ENCODE data around the gene IRX2.

Gene IRX2

DNA sequence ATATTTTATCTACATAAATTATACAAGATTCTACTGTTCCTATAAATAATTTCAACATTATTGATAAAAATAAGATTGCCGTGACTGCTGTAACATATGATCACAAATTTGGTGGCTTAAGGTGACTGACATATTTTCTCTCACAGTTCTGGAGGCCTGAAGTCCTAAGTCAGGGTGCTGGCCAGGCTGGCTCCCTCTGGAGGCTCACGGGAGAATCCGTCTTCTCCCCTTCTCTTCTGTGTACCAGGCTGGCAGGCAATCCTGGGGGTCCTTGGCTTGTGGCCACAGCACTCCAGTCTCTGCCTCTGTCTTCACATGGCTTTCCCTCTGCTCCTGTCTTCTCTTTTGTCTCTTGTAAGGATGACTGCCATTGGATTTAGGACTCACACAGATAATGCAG, 31.7 kb upstream of the IRX2 start:
- H3K14ac ChIP-seq (ENCODE audit: low read length in 2 of 2) = no peak overlapping the region
- no peak overlapping the region for H3K4me3 ChIP-seq (ENCODE audit: insufficient read depth in 1 of 2, low read depth in 1 of 2, low read length in 2 of 2)
- no peak overlapping the region for H2BK12ac ChIP-seq (ENCODE audit: low read length in 2 of 2)
- H3K9ac ChIP-seq (ENCODE audit: low read length) = no peak overlapping the region
- H3K4ac ChIP-seq (ENCODE audit: low read depth in 1 of 2, low read length in 2 of 2) = no peak overlapping the region
- no peaks in the 10 kb centered on the region for H3K36me3 ChIP-seq (ENCODE audit: control insufficient read depth in 1 of 2, insufficient read depth in 2 of 2, low read depth in 1 of 2, low read length in 2 of 2)
- DNase-seq = no peak
- H2BK5ac ChIP-seq (ENCODE audit: low read depth, low read length, poor library complexity, severe bottlenecking) = no peak overlapping the region
- H3K79me1 ChIP-seq (replicated peaks; ENCODE audit: low read length, poor library complexity, severe bottlenecking) = no peaks in the 10 kb centered on the region
- H2BK120ac ChIP-seq (ENCODE audit: low read depth, low read length) = no peak overlapping the region
- WGBS = 70% methylated on average over 3 of the region's 3 CpGs
- no peaks in the 10 kb centered on the region for H3K27me3 ChIP-seq (ENCODE audit: control insufficient read depth in 1 of 2, insufficient read depth in 1 of 2, low read length in 2 of 2)
- H3K23ac ChIP-seq (ENCODE audit: low read length in 2 of 2) = no peak overlapping the region
- H2AK5ac ChIP-seq (ENCODE audit: low read length, severe bottlenecking) = no peak overlapping the region
- H3K27ac ChIP-seq (ENCODE audit: low read length, poor library complexity, severe bottlenecking) = no peak overlapping the region
- no peak overlapping the region for H4K8ac ChIP-seq (ENCODE audit: low read length)
- no peak overlapping the region for H4K91ac ChIP-seq (ENCODE audit: low read length)
- H2AFZ ChIP-seq (ENCODE audit: low read depth, low read length) = no peak overlapping the region
- no peak overlapping the region for H3K18ac ChIP-seq (ENCODE audit: low read depth in 1 of 2, low read length in 2 of 2)
- no peak overlapping the region for H2BK15ac ChIP-seq (ENCODE audit: low read depth, poor library complexity, severe bottlenecking)
- no peaks in the 10 kb centered on the region for H3K4me1 ChIP-seq (ENCODE audit: control insufficient read depth, insufficient read depth, low read depth, low read length)
- peaks cover 12% of the 10 kb centered on the region for H3K9me3 ChIP-seq (ENCODE audit: control insufficient read depth, low read length)
- no peak overlapping the region for H3K4me2 ChIP-seq (ENCODE audit: low read length, poor library complexity, severe bottlenecking)

DNA sequence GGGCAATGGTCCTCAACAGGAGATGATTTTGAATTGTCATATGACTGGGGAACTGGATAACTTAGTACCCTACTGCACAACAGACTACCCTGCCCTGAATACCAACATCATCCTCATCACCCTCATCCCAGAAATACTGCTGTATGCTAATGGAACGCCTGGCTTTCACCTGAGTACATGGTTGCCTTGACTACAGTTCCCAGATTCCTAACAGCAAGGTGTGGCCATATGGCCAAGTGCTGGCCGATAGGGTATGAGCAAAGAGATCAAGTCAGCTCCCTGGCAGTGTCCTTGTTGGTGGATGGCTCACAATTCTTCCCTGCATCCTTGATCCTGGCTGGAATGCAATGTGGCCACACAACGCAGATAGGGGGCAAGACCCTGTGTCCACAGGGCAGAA, 31.2 kb upstream of the IRX2 start:
- H4K8ac ChIP-seq (ENCODE audit: low read length) = no peak overlapping the region
- no peak overlapping the region for H3K27ac ChIP-seq (ENCODE audit: low read length, poor library complexity, severe bottlenecking)
- DNase-seq = no peak
- no peaks in the 10 kb centered on the region for H3K36me3 ChIP-seq (ENCODE audit: control insufficient read depth in 1 of 2, insufficient read depth in 2 of 2, low read depth in 1 of 2, low read length in 2 of 2)
- H3K9ac ChIP-seq (ENCODE audit: low read length) = no peak overlapping the region
- no peak overlapping the region for H3K18ac ChIP-seq (ENCODE audit: low read depth in 1 of 2, low read length in 2 of 2)
- H3K9me3 ChIP-seq (ENCODE audit: control insufficient read depth, low read length) = peaks cover 12% of the 10 kb centered on the region
- H3K4me1 ChIP-seq (ENCODE audit: control insufficient read depth, insufficient read depth, low read depth, low read length) = no peaks in the 10 kb centered on the region
- no peak overlapping the region for H2BK15ac ChIP-seq (ENCODE audit: low read depth, poor library complexity, severe bottlenecking)
- H2BK5ac ChIP-seq (ENCODE audit: low read depth, low read length, poor library complexity, severe bottlenecking) = no peak overlapping the region
- H3K27me3 ChIP-seq (ENCODE audit: control insufficient read depth in 1 of 2, insufficient read depth in 1 of 2, low read length in 2 of 2) = no peaks in the 10 kb centered on the region
- no peak overlapping the region for H3K4me2 ChIP-seq (ENCODE audit: low read length, poor library complexity, severe bottlenecking)
- no peaks in the 10 kb centered on the region for H3K79me1 ChIP-seq (replicated peaks; ENCODE audit: low read length, poor library complexity, severe bottlenecking)
- WGBS = 72% methylated on average over 3 of the region's 3 CpGs
- no peak overlapping the region for H3K4me3 ChIP-seq (ENCODE audit: insufficient read depth in 1 of 2, low read depth in 1 of 2, low read length in 2 of 2)
- H2AFZ ChIP-seq (ENCODE audit: low read depth, low read length) = no peak overlapping the region
- no peak overlapping the region for H3K23ac ChIP-seq (ENCODE audit: low read length in 2 of 2)
- H4K91ac ChIP-seq (ENCODE audit: low read length) = no peak overlapping the region
- no peak overlapping the region for H2BK12ac ChIP-seq (ENCODE audit: low read length in 2 of 2)
- no peak overlapping the region for H3K4ac ChIP-seq (ENCODE audit: low read depth in 1 of 2, low read length in 2 of 2)
- H2AK5ac ChIP-seq (ENCODE audit: low read length, severe bottlenecking) = no peak overlapping the region
- H2BK120ac ChIP-seq (ENCODE audit: low read depth, low read length) = no peak overlapping the region
- no peak overlapping the region for H3K14ac ChIP-seq (ENCODE audit: low read length in 2 of 2)

DNA sequence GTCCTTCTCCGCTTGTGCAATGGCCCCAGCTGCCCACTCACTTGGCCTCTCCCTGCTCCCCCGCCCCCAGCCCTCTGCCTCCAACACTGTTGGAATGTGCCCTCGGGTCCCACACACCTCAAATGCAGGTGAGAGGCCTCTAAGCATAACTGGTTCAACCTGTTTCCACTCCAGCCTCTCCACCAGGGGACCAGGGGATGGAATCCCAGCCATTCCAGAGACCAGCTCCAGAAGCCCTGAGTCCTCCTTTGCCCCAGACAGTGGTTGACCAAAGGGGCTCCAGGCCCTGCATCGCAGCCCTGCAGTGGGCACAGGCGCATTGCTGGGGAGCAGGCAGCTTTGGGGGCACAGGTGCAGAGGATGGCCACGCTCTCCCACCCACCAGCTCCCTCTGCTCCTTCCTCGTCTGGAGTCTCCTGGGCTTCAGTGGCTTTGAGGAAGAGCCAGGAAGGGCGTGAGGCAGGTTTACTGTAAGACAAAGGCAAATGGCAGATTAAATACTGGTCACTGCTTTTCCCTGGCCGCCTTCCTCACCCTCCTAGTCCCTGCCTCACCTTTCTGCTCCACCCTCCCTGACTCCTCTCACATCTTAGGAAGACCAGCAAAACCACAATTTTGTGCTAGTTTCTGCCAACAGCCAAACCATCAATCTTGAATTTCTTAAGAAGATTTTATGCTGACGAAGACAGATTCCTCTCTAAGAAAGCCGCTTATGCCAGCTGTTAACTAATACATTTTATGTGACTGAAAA, 29.1 kb upstream of the IRX2 start:
- DNase-seq = no peak
- H3K23ac ChIP-seq (ENCODE audit: low read length in 2 of 2) = no peak overlapping the region
- no peak overlapping the region for H2BK12ac ChIP-seq (ENCODE audit: low read length in 2 of 2)
- WGBS = 60% methylated on average over 7 of the region's 11 CpGs
- H3K4me1 ChIP-seq (ENCODE audit: control insufficient read depth, insufficient read depth, low read depth, low read length) = no peaks in the 10 kb centered on the region
- no peak overlapping the region for H3K4me3 ChIP-seq (ENCODE audit: insufficient read depth in 1 of 2, low read depth in 1 of 2, low read length in 2 of 2)
- no peak overlapping the region for H3K14ac ChIP-seq (ENCODE audit: low read length in 2 of 2)
- no peak overlapping the region for H3K9ac ChIP-seq (ENCODE audit: low read length)
- H3K9me3 ChIP-seq (ENCODE audit: control insufficient read depth, low read length) = peaks cover 4% of the 10 kb centered on the region
- no peak overlapping the region for H3K4ac ChIP-seq (ENCODE audit: low read depth in 1 of 2, low read length in 2 of 2)
- no peak overlapping the region for H2BK5ac ChIP-seq (ENCODE audit: low read depth, low read length, poor library complexity, severe bottlenecking)
- H2BK120ac ChIP-seq (ENCODE audit: low read depth, low read length) = no peak overlapping the region
- no peaks in the 10 kb centered on the region for H3K79me1 ChIP-seq (replicated peaks; ENCODE audit: low read length, poor library complexity, severe bottlenecking)
- H2AK5ac ChIP-seq (ENCODE audit: low read length, severe bottlenecking) = no peak overlapping the region
- no peak overlapping the region for H4K8ac ChIP-seq (ENCODE audit: low read length)
- H2AFZ ChIP-seq (ENCODE audit: low read depth, low read length) = no peak overlapping the region
- H4K91ac ChIP-seq (ENCODE audit: low read length) = no peak overlapping the region
- H3K36me3 ChIP-seq (ENCODE audit: control insufficient read depth in 1 of 2, insufficient read depth in 2 of 2, low read depth in 1 of 2, low read length in 2 of 2) = no peaks in the 10 kb centered on the region
- no peak overlapping the region for H3K4me2 ChIP-seq (ENCODE audit: low read length, poor library complexity, severe bottlenecking)
- H3K27me3 ChIP-seq (ENCODE audit: control insufficient read depth in 1 of 2, insufficient read depth in 1 of 2, low read length in 2 of 2) = no peaks in the 10 kb centered on the region
- no peak overlapping the region for H2BK15ac ChIP-seq (ENCODE audit: low read depth, poor library complexity, severe bottlenecking)
- H3K18ac ChIP-seq (ENCODE audit: low read depth in 1 of 2, low read length in 2 of 2) = no peak overlapping the region
- no peak overlapping the region for H3K27ac ChIP-seq (ENCODE audit: low read length, poor library complexity, severe bottlenecking)

DNA sequence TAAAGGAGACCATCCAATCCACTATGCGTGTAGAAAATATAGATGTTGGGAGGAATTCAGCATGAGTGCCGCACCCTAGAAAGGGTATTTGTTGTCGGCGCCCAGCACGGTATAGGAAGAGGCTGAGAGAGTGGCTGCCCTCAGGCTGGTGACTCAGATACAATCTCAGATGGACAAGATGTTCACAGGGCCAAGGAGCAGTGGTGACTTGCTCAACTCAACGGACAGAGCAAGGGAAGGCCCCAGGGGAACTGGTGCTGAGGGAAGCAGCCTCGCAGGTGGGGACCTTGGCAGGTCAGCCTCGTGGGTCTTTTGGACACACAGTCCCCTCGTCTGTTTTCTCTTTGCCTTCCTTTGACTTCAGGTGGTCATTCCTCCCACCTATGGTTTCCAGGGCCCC, 28.0 kb upstream of the IRX2 start:
- H3K18ac ChIP-seq (ENCODE audit: low read depth in 1 of 2, low read length in 2 of 2) = no peak overlapping the region
- no peak overlapping the region for H2BK5ac ChIP-seq (ENCODE audit: low read depth, low read length, poor library complexity, severe bottlenecking)
- no peak overlapping the region for H3K4ac ChIP-seq (ENCODE audit: low read depth in 1 of 2, low read length in 2 of 2)
- H3K4me1 ChIP-seq (ENCODE audit: control insufficient read depth, insufficient read depth, low read depth, low read length) = no peaks in the 10 kb centered on the region
- no peak overlapping the region for H3K4me2 ChIP-seq (ENCODE audit: low read length, poor library complexity, severe bottlenecking)
- 63% methylated on average over 9 of the region's 9 CpGs for WGBS
- H2BK12ac ChIP-seq (ENCODE audit: low read length in 2 of 2) = no peak overlapping the region
- H2AK5ac ChIP-seq (ENCODE audit: low read length, severe bottlenecking) = no peak overlapping the region
- H3K14ac ChIP-seq (ENCODE audit: low read length in 2 of 2) = no peak overlapping the region
- no peak overlapping the region for H4K91ac ChIP-seq (ENCODE audit: low read length)
- no peak for DNase-seq
- no peaks in the 10 kb centered on the region for H3K36me3 ChIP-seq (ENCODE audit: control insufficient read depth in 1 of 2, insufficient read depth in 2 of 2, low read depth in 1 of 2, low read length in 2 of 2)
- H2AFZ ChIP-seq (ENCODE audit: low read depth, low read length) = no peak overlapping the region
- no peak overlapping the region for H4K8ac ChIP-seq (ENCODE audit: low read length)
- no peak overlapping the region for H3K4me3 ChIP-seq (ENCODE audit: insufficient read depth in 1 of 2, low read depth in 1 of 2, low read length in 2 of 2)
- no peak overlapping the region for H3K23ac ChIP-seq (ENCODE audit: low read length in 2 of 2)
- H3K27me3 ChIP-seq (ENCODE audit: control insufficient read depth in 1 of 2, insufficient read depth in 1 of 2, low read length in 2 of 2) = no peaks in the 10 kb centered on the region
- H3K79me1 ChIP-seq (replicated peaks; ENCODE audit: low read length, poor library complexity, severe bottlenecking) = no peaks in the 10 kb centered on the region
- H2BK120ac ChIP-seq (ENCODE audit: low read depth, low read length) = no peak overlapping the region
- no peak overlapping the region for H2BK15ac ChIP-seq (ENCODE audit: low read depth, poor library complexity, severe bottlenecking)
- H3K27ac ChIP-seq (ENCODE audit: low read length, poor library complexity, severe bottlenecking) = no peak overlapping the region
- no peak overlapping the region for H3K9ac ChIP-seq (ENCODE audit: low read length)
- H3K9me3 ChIP-seq (ENCODE audit: control insufficient read depth, low read length) = no peaks in the 10 kb centered on the region
